Spleen (tissue), 7 donors: ENCODE data around the gene SLC10A2.

Experiments used
- CTCF ChIP-seq, 11 experiments: fragments of 200-600 bp in 7 of 11; fragments of 450-650 bp in 4 of 11; sonication (generic) in 4 of 11; IDR thresholded peaks in 8 of 11; conservative IDR thresholded peaks in 3 of 11; 1 replicate in 7 of 11; 2 replicates in 4 of 11; pipeline versions ENCODE4 v1.4.0 to v1.8.0; 2016 to 2021; ENCODE audit warnings: antibody characterized with exemption in 11 of 11, inconsistent platforms in 4 of 11, mild to moderate bottlenecking in 1 of 11
- POLR2A ChIP-seq, 3 donors: fragments of 450-650 bp; IDR thresholded peaks; one replicate each; pipeline ENCODE4 v1.5.1; 2017; ENCODE audit warnings: antibody characterized with exemption in 3 of 3, mild to moderate bottlenecking in 1 of 3
- POLR2AphosphoS5 ChIP-seq, 3 donors: sonication (generic); formaldehyde crosslinking; IDR thresholded peaks; one replicate each; pipeline ENCODE4 v1.5.1; 2017; ENCODE audit warnings: antibody characterized with exemption in 3 of 3
- donor health status: DM: no; HTN: no; CAD: no; lungs with moderate emphysema.
- donor health status: DM: no; HTN: no; CAD: no.
- donor health status: DM: no; HTN: no; CAD: no.

GRCh38 chr13:103004661-103005345 lies 61.4 kb downstream of the SLC10A2 start:
- TF ChIP-seq CTCF (IDR thresholded peaks at IDR 0.05 in 8 of 11, conservative IDR thresholded peaks at IDR 0.05 in 3 of 11) (no peak), POLR2A (IDR thresholded peaks at IDR 0.05) (no peak), POLR2AphosphoS5 (IDR thresholded peaks at IDR 0.05) (no peak)
